Activated naive CD8-positive, alpha-beta T cell (primary cell): ENCODE data around the gene SP9.
A peak's percentile ranks its signal among the peaks of the same experiment; 100 is the strongest.

Experiments
- H3K27ac Mint-ChIP-seq: one replicate; pipeline ENCODE4 v1.8.0; 2021; ENCODE audit warnings: mixed read lengths
- H3K27me3 Mint-ChIP-seq: one replicate; pipeline ENCODE4 v1.8.0; 2021; ENCODE audit warnings: mixed read lengths
- H3K36me3 Mint-ChIP-seq: one replicate; pipeline ENCODE4 v1.8.0; 2021; ENCODE audit warnings: mixed read lengths
- H3K4me1 Mint-ChIP-seq: one replicate; pipeline ENCODE4 v1.8.0; 2021; ENCODE audit warnings: low read depth, mixed read lengths
- H3K4me3 Mint-ChIP-seq: one replicate; pipeline ENCODE4 v1.8.0; 2021; ENCODE audit warnings: mild to moderate bottlenecking, mixed read lengths
- H3K9me3 Mint-ChIP-seq: one replicate; pipeline ENCODE4 v1.8.0; 2021; ENCODE audit warnings: low read depth, mixed read lengths

SP9 gene

GRCh38 chr2:174328961-174329715, 5.6 kb upstream of the SP9 start:
- peak overlapping the region; percentile 47 for H3K4me3 Mint-ChIP-seq
- H3K27me3 Mint-ChIP-seq = peaks cover 65% of the 10 kb centered on the region
- no peak overlapping the region for H3K27ac Mint-ChIP-seq
- H3K36me3 Mint-ChIP-seq = no peaks in the 10 kb centered on the region
- peaks cover 51% of the 10 kb centered on the region for H3K4me1 Mint-ChIP-seq
- H3K9me3 Mint-ChIP-seq = no peaks in the 10 kb centered on the region

- H3K36me3 Mint-ChIP-seq = no peaks in the 10 kb centered on the region
- H3K4me3 Mint-ChIP-seq = no peak overlapping the region
- no peak overlapping the region for H3K27ac Mint-ChIP-seq
- H3K9me3 Mint-ChIP-seq = no peaks in the 10 kb centered on the region
- peaks cover 57% of the 10 kb centered on the region for H3K4me1 Mint-ChIP-seq
- peaks cover 61% of the 10 kb centered on the region for H3K27me3 Mint-ChIP-seq
These were observed 3.7 kb upstream of the SP9 start for GRCh38 chr2:174330945-174331594.

- H3K27me3 Mint-ChIP-seq = peaks cover 60% of the 10 kb centered on the region
- no peaks in the 10 kb centered on the region for H3K36me3 Mint-ChIP-seq
- no peaks in the 10 kb centered on the region for H3K9me3 Mint-ChIP-seq
- H3K4me1 Mint-ChIP-seq = peaks cover 56% of the 10 kb centered on the region
- H3K27ac Mint-ChIP-seq = no peak overlapping the region
- no peak overlapping the region for H3K4me3 Mint-ChIP-seq
These were observed 3.0 kb upstream of the SP9 start for GRCh38 chr2:174331595-174332216.

- H3K27ac Mint-ChIP-seq = peak overlapping the region; percentile 22
- H3K36me3 Mint-ChIP-seq = no peaks in the 10 kb centered on the region
- no peaks in the 10 kb centered on the region for H3K9me3 Mint-ChIP-seq
- peaks cover 49% of the 10 kb centered on the region for H3K4me1 Mint-ChIP-seq
- peaks cover 55% of the 10 kb centered on the region for H3K27me3 Mint-ChIP-seq
- H3K4me3 Mint-ChIP-seq = peak overlapping the region; percentile 67
These were observed 2.4 kb upstream of the SP9 start for GRCh38 chr2:174332217-174332963.

- Mint-ChIP-seq H3K27me3 (peaks cover 53% of the 10 kb centered on the region), H3K4me1 (peaks cover 47% of the 10 kb centered on the region), H3K4me3 (peak overlapping the region; percentile 67), H3K9me3 (no peaks in the 10 kb centered on the region), H3K27ac (peak overlapping the region; percentile 22), H3K36me3 (no peaks in the 10 kb centered on the region)
These were observed 1.8 kb upstream of the SP9 start for GRCh38 chr2:174333017-174333371.

GRCh38 chr2:174333372-174334277, 1.1 kb upstream of the SP9 start:
- H3K27ac Mint-ChIP-seq = peak overlapping the region; percentile 46
- peak overlapping the region; percentile 67 for H3K4me3 Mint-ChIP-seq
- H3K9me3 Mint-ChIP-seq = no peaks in the 10 kb centered on the region
- peaks cover 44% of the 10 kb centered on the region for H3K4me1 Mint-ChIP-seq
- H3K27me3 Mint-ChIP-seq = peaks cover 52% of the 10 kb centered on the region
- no peaks in the 10 kb centered on the region for H3K36me3 Mint-ChIP-seq

GRCh38 chr2:174334278-174334715, 457 bp upstream of the SP9 start:
- Mint-ChIP-seq H3K4me1 (peaks cover 39% of the 10 kb centered on the region), H3K27ac (no peak overlapping the region), H3K4me3 (peak overlapping the region; percentile 67), H3K27me3 (peaks cover 50% of the 10 kb centered on the region), H3K36me3 (no peaks in the 10 kb centered on the region), H3K9me3 (no peaks in the 10 kb centered on the region)

DNA sequence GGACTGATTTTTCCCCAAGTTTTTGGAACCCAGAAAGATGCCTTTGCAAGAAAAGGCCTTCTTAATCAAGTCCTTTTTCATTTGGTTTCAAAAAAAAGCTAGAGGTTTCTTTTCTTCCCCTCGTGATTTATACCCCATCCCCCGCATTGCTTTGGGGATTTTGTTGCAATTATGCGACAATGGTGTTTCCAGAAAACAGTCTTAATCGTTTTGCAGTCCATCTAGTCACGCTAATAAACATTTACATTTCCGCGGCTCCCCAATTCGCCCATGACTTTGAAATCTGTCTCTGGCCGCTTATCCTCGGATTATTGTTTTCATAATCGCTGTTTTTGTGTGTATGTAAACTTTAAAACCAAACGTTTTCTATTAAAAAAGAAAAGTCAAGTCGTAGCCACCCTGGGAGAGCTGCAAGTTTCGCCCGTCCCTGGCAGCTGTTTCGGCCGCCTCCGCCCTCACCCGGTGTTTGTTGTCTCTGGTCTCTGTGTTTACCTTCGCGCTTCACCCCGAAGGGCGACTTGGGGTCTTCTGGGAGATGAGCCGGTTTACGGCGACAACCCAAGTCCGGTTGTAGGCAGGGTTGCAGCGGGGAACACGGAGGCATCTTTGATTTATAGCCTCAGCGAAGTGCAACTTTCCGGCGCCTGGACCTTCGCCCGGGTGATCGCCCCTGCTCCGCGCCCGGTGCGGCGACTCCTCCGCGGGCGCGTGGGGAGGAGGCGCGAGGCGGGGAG, 667 bp downstream of the SP9 start:
- peaks cover 41% of the 10 kb centered on the region for H3K4me1 Mint-ChIP-seq
- H3K27me3 Mint-ChIP-seq = peaks cover 47% of the 10 kb centered on the region
- peak overlapping the region; percentile 75 for H3K4me3 Mint-ChIP-seq
- H3K36me3 Mint-ChIP-seq = no peaks in the 10 kb centered on the region
- no peaks in the 10 kb centered on the region for H3K9me3 Mint-ChIP-seq
- no peak overlapping the region for H3K27ac Mint-ChIP-seq

DNA sequence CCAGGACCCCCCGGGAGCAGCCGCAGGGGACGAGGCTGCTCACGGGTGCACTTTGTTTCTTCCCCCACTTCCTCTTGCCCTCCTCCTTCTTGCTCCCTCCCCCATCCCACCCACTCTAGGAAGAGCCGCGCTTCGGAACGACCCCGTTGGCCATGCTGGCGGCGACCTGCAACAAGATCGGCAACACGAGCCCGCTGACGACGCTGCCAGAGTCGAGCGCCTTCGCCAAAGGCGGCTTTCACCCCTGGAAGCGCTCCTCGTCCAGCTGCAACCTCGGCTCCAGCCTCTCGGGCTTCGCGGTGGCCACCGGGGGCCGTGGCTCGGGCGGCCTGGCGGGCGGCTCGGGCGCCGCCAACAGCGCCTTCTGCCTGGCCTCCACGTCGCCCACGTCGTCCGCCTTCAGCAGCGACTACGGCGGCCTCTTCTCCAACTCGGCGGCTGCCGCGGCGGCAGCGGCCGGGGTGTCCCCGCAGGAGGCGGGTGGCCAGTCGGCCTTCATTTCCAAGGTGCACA, 1.3 kb downstream of the SP9 start:
- Mint-ChIP-seq H3K9me3 (no peaks in the 10 kb centered on the region), H3K27me3 (peaks cover 44% of the 10 kb centered on the region), H3K4me3 (no peak overlapping the region), H3K36me3 (no peaks in the 10 kb centered on the region), H3K4me1 (peaks cover 43% of the 10 kb centered on the region), H3K27ac (no peak overlapping the region)

DNA sequence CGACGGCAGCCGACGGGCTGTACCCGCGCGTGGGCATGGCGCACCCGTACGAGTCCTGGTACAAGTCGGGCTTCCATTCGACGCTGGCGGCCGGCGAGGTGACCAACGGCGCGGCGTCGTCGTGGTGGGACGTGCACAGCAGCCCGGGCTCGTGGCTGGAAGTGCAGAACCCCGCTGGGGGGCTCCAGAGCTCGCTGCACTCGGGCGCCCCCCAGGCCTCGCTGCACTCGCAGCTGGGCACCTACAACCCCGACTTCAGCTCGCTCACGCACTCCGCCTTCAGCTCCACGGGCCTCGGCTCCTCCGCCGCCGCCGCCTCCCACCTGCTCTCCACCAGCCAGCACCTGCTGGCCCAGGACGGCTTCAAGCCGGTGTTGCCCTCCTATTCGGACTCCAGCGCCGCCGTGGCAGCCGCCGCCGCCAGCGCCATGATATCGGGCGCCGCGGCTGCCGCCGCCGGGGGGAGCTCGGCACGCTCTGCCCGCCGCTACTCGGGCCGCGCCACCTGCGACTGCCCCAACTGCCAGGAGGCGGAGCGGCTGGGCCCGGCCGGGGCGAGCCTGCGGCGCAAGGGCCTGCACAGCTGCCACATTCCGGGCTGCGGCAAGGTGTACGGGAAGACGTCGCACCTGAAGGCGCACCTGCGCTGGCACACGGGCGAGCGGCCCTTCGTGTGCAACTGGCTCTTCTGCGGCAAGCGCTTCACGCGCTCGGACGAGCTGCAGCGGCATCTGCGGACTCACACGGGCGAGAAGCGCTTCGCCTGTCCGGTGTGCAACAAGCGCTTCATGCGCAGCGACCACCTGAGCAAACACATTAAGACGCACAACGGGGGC, 2.0 kb downstream of the SP9 start:
- Mint-ChIP-seq H3K27me3 (peaks cover 43% of the 10 kb centered on the region), H3K36me3 (no peaks in the 10 kb centered on the region), H3K27ac (no peak overlapping the region), H3K4me3 (peak overlapping the region; percentile 35), H3K4me1 (peaks cover 49% of the 10 kb centered on the region), H3K9me3 (no peaks in the 10 kb centered on the region)

DNA sequence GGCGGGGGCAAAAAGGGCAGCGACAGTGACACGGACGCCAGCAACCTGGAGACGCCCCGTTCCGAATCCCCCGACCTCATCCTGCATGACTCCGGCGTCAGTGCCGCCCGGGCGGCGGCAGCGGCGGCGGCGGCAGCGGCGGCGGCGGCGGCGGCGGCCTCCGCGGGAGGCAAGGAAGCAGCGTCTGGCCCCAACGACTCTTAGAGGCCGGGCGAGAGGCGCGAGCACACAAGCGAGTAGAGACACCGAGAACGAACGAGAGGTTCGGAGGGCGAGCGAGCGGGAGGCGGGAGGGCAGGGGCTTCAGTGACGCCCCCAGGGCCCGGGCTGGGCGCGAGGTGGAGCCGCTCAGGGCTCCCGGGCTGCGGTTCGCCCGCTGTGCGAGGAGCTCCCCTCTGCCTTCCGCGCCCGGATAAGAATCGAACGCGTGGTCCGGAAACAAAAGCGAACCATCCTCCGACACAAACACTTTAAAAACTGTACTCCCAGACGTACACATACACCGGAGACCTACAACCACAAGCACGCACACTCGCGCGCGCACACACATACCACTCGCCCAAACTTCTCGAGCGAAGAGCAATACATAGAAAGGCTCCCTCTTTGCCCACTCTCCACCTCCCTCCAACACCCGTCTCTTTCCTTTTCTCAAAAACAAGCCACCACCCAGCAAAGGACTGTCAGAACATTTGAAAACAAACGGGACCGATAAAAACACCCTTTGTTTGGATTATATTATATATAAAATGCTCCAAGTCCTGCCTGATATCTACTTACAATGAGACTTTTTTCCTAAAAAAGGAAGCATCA, 2.8 kb downstream of the SP9 start:
- no peaks in the 10 kb centered on the region for H3K36me3 Mint-ChIP-seq
- H3K4me1 Mint-ChIP-seq = peaks cover 45% of the 10 kb centered on the region
- no peaks in the 10 kb centered on the region for H3K9me3 Mint-ChIP-seq
- H3K4me3 Mint-ChIP-seq = peak overlapping the region; percentile 85
- H3K27ac Mint-ChIP-seq = peak overlapping the region; percentile 46
- peaks cover 39% of the 10 kb centered on the region for H3K27me3 Mint-ChIP-seq

DNA sequence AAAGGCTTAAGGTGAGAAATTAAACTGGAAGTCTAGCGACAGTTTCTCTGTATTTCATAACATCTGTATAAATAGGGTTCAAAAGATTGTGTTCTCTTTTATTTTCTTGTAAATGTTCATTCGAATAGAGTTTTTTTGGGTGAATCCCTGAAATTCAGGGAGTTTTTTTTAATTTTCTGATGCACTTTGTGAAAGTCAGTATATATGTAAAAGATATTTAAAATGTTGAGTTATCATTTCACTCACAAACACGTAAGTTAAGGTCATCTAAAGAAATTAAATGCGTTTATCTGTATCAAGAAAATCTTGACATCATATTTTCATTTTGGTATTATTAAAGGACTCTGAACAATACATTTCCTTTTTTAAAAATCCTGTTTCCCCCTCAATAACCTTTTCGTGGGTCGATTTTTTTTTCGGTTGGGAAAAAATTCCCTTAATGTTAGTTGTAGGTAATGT, 3.4 kb downstream of the SP9 start:
- peaks cover 44% of the 10 kb centered on the region for H3K4me1 Mint-ChIP-seq
- no peaks in the 10 kb centered on the region for H3K36me3 Mint-ChIP-seq
- no peaks in the 10 kb centered on the region for H3K9me3 Mint-ChIP-seq
- no peak overlapping the region for H3K27ac Mint-ChIP-seq
- H3K4me3 Mint-ChIP-seq = peak overlapping the region; percentile 85
- H3K27me3 Mint-ChIP-seq = peaks cover 41% of the 10 kb centered on the region
